GM19099 (cell line): ENCODE data around the gene ASB10.

ENCODE experiments used
- POLR2A ChIP-seq: IDR thresholded peaks from 3 replicates; pipeline ENCODE4 v1.6.1; 2011; ENCODE audit warnings: low read depth; ENCODE audit not compliant: insufficient read length; ENCODE audit errors: extremely low read depth

ASB10 gene

DNA sequence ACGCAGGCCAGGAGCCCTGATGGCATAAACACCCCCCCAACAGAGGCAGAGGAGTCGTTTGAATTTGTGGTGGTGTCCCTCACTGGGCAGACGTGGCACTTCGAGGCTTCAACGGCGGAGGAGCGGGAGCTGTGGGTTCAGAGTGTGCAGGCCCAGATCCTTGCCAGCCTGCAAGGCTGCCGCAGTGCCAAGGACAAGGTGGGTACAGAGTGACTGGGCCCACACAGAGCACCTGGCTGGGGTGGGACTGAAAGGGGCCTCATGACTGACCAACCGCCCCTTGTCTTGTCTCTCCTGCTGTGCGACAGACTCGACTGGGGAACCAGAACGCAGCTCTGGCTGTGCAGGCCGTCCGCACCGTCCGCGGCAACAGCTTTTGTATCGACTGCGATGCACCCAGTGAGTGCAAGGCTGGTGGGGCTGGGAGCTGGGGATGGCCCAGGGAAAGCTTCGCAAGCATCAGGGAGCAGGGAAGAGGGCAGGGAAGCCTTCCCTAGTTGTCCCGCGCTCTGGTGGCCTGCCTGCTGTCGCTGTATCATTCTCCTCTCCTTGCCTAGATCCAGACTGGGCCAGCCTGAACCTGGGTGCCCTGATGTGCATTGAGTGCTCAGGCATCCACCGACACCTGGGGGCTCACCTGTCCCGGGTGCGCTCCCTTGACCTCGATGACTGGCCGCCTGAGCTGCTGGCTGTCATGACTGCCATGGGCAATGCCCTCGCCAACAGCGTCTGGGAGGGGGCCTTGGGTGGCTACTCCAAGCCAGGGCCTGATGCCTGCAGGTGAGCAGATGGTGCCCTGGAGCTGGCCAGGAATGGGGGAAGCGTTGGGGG lies 45.0 kb downstream of the ASB10 start:
- no peak for TF ChIP-seq POLR2A

GRCh38 chr7:151141311-151141854 lies 45.7 kb downstream of the ASB10 start:
- TF ChIP-seq POLR2A: no peak

DNA sequence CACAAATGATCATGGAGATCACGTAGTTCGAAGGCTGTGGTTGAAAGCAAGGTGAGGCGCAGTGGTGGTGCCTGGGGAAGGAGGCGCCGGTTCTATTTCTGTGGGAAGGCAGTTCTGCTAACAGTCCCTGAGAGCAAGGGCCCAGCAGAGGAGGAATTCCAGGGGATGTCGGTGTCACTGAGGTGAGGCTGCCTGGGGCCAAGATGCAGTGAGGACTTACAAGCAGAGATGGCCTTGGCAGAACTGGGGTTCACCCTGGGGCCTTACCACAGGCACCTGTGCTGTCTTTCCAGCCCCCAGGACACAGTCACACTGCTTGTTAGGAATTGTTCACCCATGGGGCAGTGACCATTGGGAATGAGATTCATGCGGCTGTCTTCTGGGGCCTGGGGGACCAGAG lies 46.2 kb downstream of the ASB10 start:
- no peak for TF ChIP-seq POLR2A

DNA sequence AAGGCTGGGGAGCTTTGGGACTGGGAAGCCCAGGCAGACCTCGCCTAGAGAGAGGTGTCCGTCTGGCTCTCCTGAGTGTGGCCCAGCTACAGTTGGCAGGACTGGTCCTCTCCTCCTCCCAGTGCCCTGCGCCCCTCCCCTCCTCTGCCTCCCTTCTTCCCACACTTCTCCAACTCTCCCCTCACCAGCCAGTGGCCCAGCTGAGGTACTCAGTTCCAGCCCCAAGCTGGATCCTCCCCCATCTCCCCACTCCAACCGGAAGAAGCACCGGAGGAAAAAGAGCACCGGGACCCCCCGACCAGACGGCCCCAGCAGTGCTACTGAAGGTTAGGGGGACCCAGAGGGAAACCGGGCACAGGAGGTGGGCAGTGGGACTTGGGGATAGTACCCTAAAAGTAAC lies 47.3 kb downstream of the ASB10 start:
- TF ChIP-seq POLR2A: no peak

- no peak for TF ChIP-seq POLR2A
Observed at GRCh38 chr7:151139071-151139790, 47.8 kb downstream of the ASB10 start.

DNA sequence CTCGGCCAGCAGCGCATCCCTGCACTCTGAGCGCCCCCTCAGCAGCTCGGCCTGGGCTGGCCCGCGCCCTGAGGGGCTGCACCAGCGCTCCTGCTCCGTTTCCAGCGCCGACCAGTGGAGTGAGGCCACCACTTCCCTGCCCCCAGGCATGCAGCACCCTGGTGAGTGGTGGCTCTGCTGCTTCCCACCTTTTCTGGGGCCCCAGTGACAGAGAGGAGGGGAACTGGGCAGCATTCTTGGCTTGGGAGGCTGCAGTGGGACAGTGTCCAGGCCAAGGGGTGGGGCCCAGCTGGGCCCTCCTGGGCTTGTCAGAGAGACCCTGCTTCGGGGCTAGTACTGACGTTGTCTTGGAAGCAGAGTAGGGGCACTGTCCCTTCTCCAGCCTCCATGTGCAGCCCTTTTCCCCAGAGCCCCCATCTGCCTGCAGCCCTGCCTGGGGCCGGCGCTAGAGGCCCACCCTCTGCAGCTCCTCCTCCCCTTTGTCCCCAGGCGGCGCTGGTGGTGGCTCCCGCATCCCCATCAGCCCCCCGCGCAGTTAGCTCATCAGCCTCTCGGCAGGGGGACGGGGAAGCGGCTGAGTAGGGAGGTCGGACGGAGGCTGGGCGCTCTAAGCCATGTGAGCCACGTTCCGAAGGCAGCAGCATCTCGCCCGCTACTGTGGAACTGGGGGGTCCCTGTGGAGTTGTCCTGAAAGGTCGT lies 48.7 kb downstream of the ASB10 start:
- TF ChIP-seq POLR2A: no peak

GRCh38 chr7:151137791-151138152 lies 49.3 kb downstream of the ASB10 start:
- TF ChIP-seq POLR2A: no peak

- no peak for TF ChIP-seq POLR2A
Observed at GRCh38 chr7:151137076-151137675, 49.9 kb downstream of the ASB10 start.

- no peak for TF ChIP-seq POLR2A
Observed at GRCh38 chr7:151135866-151136843, 50.9 kb downstream of the ASB10 start.

GRCh38 chr7:151135525-151135845 lies 51.6 kb downstream of the ASB10 start:
- TF ChIP-seq POLR2A: no peak

DNA sequence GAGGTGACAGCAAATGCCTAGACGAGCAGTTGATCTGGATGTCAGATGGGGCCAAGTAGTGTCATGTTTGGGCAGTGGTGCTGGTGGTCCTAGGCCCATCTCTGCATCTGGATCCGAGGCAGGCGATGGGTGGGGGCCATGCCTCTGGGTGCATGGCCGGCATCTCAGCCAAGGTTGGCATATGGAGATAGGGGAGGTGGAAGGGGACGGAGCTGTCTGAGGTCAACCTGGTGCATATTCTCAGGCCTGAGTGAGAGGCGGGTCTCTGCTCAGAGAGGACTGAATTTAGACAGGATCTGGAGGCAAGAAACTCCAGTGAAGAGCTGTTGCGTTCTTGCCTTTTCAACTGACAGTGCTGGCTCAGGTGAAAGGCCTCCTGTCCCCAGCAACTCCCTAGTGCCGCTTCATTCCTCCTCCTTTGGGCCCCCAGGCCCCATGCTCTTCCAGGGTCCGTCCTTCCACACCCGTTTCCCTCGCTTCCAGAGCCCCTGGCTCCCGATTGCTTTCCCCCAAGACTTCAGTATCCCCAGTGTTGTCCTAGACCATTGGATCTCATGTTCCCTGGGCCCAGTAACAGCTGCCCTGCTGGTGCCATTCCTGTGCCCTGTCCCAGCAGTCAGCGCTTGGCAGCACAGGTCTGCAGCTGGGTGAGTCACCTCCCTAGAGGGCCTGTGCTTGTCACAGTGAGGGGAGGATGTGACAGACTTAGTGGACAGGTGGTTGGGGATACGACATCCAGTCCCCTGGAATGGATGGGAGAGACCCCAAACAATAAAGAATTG lies 52.1 kb downstream of the ASB10 start:
- no peak for TF ChIP-seq POLR2A

- TF ChIP-seq POLR2A: no peak
Observed at GRCh38 chr7:151133986-151134742, 52.9 kb downstream of the ASB10 start.
